Neural crest cell (in vitro differentiated cells): ENCODE data around the gene ETNPPL. TPM values are rescaled to one million over a fixed set of nuclear protein-coding genes. Genes with fewer than 3 reads are reported as not detected.

Source experiments
- DNase-seq: peaks from one replicate; pipeline ENCODE4 v3.0.0; 2021; ENCODE audit warnings: low read depth, mixed read lengths, low spot score
- H3K27ac Mint-ChIP-seq: one replicate; pipeline ENCODE4 v1.8.0; 2021; ENCODE audit warnings: mild to moderate bottlenecking, mixed read lengths; ENCODE audit not compliant: unreplicated experiment
- H3K27me3 Mint-ChIP-seq: 2 replicates; pipeline ENCODE4 v1.8.0; 2021; ENCODE audit warnings: low read depth, mild to moderate bottlenecking, mixed read lengths
- H3K36me3 Mint-ChIP-seq: 2 replicates; pipeline ENCODE4 v1.8.0; 2021; ENCODE audit warnings: low read depth, mild to moderate bottlenecking, mixed read lengths
- H3K4me1 Mint-ChIP-seq: 2 replicates; pipeline ENCODE4 v1.8.0; 2021; ENCODE audit warnings: mixed read lengths
- H3K4me3 Mint-ChIP-seq: one replicate; pipeline ENCODE4 v1.8.0; 2021; ENCODE audit warnings: mild to moderate bottlenecking, mixed read lengths
- H3K9me3 Mint-ChIP-seq: 2 replicates; pipeline ENCODE4 v1.8.0; 2021; ENCODE audit warnings: mixed read lengths
- CTCF ChIP-seq: fragments of 200-600 bp; sonication (generic); conservative IDR thresholded peaks from 2 replicates; pipeline ENCODE4 v1.5.0; 2021; ENCODE audit warnings: antibody characterized with exemption, mild to moderate bottlenecking
- total RNA-seq: library from RNA; stranded (reverse); gene quantifications from 2 replicates; pipeline ENCODE4 v1.2.1, GENCODE V29; 2021

The ETNPPL gene
- total RNA-seq, 1 donor from 2014 or later = 0.84 TPM

GRCh38 chr4:108744307-108744706 lies 18.5 kb downstream of the ETNPPL start:
- Mint-ChIP-seq H3K27ac (no peak overlapping the region), H3K9me3 (peaks cover 2% of the 10 kb centered on the region), H3K4me1 (peaks cover 19% of the 10 kb centered on the region), H3K4me3 (no peak overlapping the region), H3K27me3 (no peaks in the 10 kb centered on the region), H3K36me3 (no peaks in the 10 kb centered on the region)
- no peak for TF ChIP-seq CTCF
- no peak for DNase-seq

- Mint-ChIP-seq H3K27me3 (no peaks in the 10 kb centered on the region), H3K27ac (peak overlapping the region; percentile 75), H3K4me1 (peaks cover 19% of the 10 kb centered on the region), H3K9me3 (no peaks in the 10 kb centered on the region), H3K36me3 (no peaks in the 10 kb centered on the region), H3K4me3 (no peak overlapping the region)
- no peak for TF ChIP-seq CTCF
- DNase-seq = no peak
Measured at GRCh38 chr4:108742451-108743420, 20.1 kb downstream of the ETNPPL start.

- Mint-ChIP-seq H3K27ac (no peak overlapping the region), H3K27me3 (no peaks in the 10 kb centered on the region), H3K4me3 (no peak overlapping the region), H3K9me3 (no peaks in the 10 kb centered on the region), H3K4me1 (peaks cover 10% of the 10 kb centered on the region), H3K36me3 (no peaks in the 10 kb centered on the region)
- TF ChIP-seq CTCF = no peak
- DNase-seq = no peak
Measured at GRCh38 chr4:108738003-108738706, 24.7 kb downstream of the ETNPPL start.

- Mint-ChIP-seq H3K27ac (no peak overlapping the region), H3K9me3 (peaks cover 4% of the 10 kb centered on the region), H3K27me3 (no peaks in the 10 kb centered on the region), H3K4me3 (no peak overlapping the region), H3K4me1 (no peaks in the 10 kb centered on the region), H3K36me3 (peaks cover 5% of the 10 kb centered on the region)
- no peak for TF ChIP-seq CTCF
- no peak for DNase-seq
Measured at GRCh38 chr4:108731006-108731405, 31.8 kb downstream of the ETNPPL start.

GRCh38 chr4:108730579-108730978 lies 32.3 kb downstream of the ETNPPL start:
- H3K36me3 Mint-ChIP-seq = peaks cover 5% of the 10 kb centered on the region
- H3K27ac Mint-ChIP-seq = no peak overlapping the region
- no peak overlapping the region for H3K4me3 Mint-ChIP-seq
- H3K27me3 Mint-ChIP-seq = no peaks in the 10 kb centered on the region
- no peak for TF ChIP-seq CTCF
- H3K4me1 Mint-ChIP-seq = no peaks in the 10 kb centered on the region
- peaks cover 4% of the 10 kb centered on the region for H3K9me3 Mint-ChIP-seq
- DNase-seq = no peak
